Right ventricle myocardium inferior (tissue), 1 donor: ENCODE data around the gene GNA14. TPM values are rescaled to one million over a fixed set of nuclear protein-coding genes. Genes with fewer than 3 reads are reported as not detected.
"Not testable (repeated sequence)": the region's sequence is repeated elsewhere in the genome, so short reads cannot be mapped to it uniquely, and the experiment has no call there.

Experiments
- ATAC-seq: fragments of 200-7000 bp; cut with Tn5 transposase; one replicate; pipeline ENCODE4 v1.9.1; 2020; ENCODE audit warnings: mild to moderate bottlenecking, moderate library complexity
- DNase-seq: peaks from one replicate; pipeline ENCODE4 v3.0.0; 2021; ENCODE audit errors: missing footprints
- intact Hi-C: fragments of 100-400 bp; cut with DNase I; formaldehyde crosslinking; loops from one replicate; pipeline ENCODE4 v1.11.0; 2022
- total RNA-seq: library from RNA; stranded (reverse); fragmentation: NEBNext Ultra II Directional; extraction: Animal tissue kit (Norgen Biotek cat#: 25700); gene quantifications from one replicate; pipeline ENCODE4 v1.2.1, GENCODE V29; 2021
- donor health status: DM: no; HTN: yes; CAD: no; lungs with severe emphysema.

The GNA14 gene
- total RNA-seq, 1 donor from 2014 or later, result 2.6 TPM

DNA sequence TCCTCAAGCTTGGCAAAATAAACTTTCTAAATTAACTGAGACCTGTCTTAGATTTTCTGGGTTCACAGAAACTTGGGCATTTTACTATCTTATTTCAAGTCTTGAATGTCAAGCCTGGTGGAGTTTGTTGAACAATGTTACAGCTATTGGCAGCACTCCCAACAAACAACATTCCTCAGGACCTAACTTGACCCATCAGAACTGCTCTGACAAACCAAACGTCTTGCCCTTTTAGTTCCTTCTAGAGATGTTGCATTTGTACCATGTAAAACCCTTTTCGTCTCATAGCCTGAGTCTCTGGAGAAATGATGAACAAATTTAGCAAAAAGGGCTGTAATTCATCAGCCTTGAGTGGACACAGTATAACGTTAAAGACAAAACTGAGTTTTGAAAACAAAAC is 51.1 kb downstream of the GNA14 start:
- intact Hi-C loops, result loop anchor here (5.0 kb wide), 3 partner anchors 50 to 140 kb away; partner anchors contain the start of gene GNA14
- DNase-seq (no peak), ATAC-seq (peak; percentile 57)

DNA sequence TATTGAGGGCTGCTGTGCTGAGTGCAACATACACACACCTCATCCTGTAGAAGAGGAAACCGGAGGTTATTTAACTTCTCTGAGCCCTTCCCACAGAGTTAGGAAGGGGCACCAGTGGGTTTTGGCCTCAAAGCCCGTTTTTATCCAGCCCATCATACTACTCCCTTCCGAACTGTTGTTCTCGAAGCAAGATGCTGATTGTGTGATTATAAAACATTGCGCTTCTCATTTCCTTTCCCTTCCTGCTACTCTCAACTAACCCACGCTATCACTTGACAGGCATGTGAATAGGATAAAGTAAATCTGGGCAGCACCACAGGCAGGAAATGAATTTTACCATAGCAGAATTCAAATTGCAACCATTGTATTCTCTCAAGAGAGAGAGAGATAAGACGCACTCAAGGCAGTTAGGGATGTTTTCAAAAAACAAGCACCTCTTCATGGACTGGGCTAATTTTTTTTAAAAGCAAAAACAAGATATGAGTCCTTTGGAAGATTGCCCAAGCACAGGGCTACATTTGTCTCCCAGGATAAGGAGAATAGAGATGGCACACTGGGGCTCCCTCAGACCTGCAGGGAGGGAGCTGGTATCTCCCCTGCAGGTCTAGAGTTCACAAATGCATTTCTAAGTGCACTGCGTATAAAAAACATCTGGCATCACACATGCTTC is 52.6 kb downstream of the GNA14 start:
- DNase-seq (no peak), ATAC-seq (peak; percentile 21)
- intact Hi-C loops, result loop anchor here (5.0 kb wide), 3 partner anchors 52 to 138 kb away; partner anchors contain the start of gene GNA14

DNA sequence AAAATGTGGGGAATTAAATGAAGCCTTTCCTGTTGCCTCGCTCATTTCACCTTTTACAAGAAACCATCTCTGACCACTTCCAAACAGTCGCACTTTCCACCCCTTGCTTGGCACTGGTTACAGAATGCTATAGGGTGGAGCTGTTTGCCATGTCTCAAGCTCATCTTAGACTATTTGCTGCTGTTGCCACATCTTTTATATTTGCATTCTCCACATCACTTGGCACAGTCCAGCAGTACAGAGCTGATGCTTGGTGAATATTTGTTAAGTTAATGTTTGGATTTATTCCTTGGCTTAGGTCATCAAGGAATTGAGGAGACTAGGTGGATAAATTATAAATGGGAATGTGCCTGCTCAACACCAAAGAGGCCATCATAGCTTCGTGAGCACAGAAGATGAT is 53.2 kb downstream of the GNA14 start:
- ATAC-seq (no peak), DNase-seq (no peak)
- intact Hi-C loops, result loop anchor here (5.0 kb wide), 3 partner anchors 52 to 138 kb away; partner anchors contain the start of gene GNA14

DNA sequence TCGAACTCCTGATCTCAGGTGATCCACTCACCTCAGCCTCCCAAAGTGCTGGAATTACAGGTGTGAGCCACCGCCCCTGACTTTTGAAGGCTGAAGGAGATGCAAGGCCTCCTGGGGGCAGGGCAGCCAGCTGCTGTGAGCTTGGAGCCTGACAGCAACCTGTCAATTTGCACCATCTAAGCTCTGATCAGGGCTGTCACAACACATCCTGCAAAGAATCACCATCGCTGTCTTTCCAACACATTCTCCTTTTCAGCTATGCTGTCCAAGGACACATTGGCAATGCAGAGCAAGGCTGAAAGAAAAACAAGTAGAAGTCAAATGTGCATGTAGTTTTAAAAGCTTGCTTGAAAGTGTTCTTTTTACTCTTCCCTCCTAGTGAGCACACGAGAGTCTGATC is 54.6 kb downstream of the GNA14 start:
- ATAC-seq (no peak), DNase-seq (no peak)
- intact Hi-C loops, result no loop called here

DNA sequence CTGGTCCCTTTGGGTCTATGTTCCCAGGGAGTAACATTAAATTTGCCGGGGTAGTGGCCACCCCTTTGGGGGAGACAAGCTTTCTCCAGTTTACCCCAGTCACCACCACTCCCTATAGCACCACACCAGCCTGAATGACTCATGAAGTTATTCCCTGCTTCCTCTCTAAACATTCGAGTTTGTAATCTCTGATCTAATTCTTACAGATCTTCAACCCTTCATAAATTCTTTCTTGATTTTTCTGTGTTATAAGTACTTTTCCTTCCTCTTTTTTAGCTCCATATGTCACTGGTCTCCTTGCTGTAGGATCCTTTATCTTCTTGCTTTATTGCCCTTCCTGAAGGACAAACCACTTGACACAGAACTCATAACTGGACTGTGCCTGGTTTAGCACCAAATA is 55.6 kb downstream of the GNA14 start:
- no peak for DNase-seq
- intact Hi-C loops, result no loop called here
- no peak for ATAC-seq

DNA sequence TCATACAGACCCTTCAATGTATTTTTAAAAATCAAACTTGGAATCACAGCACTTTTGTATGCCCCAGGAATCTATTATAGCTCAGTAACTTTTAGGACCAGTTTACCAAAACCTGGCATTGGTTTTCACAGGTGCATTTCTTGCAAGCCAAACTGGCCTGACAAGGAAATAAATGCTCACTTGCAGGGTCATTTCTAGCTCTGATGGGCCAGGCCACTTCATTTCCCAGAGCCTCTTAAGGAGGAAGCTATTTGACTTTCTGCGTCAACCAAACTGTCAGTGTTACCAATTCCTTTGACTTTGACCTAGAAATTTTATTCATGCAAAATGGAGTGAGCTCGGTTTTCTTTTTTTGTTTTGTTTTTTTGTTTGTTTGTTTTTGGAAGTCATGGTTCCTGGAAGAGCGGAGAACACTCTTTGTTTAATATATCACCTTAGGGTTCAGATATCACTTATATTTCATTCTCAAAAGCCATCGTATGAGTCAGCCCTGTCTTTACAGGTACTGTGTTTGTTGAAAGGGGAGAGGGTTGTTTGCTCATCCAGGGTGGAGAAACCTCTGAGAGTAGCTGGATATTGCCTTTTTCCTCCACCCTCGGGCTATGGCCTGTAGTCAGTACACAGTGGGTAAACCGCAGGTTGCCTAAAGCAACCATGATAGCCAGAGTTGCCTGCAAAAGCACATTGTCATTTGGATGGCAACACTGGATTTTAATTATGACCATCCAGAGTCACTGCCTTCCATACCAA is 58.9 kb downstream of the GNA14 start:
- no peak for DNase-seq
- no peak for ATAC-seq
- intact Hi-C loops, result no loop called here

DNA sequence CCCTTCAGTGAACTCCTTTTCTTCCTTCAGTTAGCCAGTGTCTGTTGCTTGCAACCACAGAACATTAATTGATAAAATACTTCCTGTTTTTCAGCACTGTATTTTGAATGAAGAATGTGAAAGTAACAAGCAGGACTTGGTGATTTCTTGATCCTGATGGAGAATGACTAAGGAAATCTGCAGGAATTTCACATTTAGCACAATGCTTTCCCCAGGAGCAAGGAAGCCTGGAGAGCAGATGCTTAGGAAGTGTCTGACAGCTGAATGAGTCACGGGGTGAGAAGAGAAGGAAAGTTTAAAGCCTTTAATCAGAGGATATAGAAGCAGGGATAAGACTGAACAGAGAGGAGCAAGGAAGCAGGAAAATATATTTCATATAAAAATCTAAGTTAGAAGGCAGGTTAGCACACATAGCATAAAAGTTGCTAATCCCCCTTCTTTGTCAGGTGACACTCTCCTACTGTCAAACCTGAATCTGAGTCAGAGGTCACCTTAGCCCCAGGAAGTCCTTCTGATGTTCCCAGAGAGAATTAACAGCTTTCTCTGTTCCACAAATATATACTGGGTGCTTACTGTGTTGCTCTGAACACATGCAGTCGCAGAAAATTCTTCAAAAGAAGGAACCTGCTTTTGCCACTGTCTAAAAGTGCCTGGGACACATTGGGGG is 59.7 kb downstream of the GNA14 start:
- intact Hi-C loops, result no loop called here
- DNase-seq, result no peak
- peak; percentile 44 for ATAC-seq

DNA sequence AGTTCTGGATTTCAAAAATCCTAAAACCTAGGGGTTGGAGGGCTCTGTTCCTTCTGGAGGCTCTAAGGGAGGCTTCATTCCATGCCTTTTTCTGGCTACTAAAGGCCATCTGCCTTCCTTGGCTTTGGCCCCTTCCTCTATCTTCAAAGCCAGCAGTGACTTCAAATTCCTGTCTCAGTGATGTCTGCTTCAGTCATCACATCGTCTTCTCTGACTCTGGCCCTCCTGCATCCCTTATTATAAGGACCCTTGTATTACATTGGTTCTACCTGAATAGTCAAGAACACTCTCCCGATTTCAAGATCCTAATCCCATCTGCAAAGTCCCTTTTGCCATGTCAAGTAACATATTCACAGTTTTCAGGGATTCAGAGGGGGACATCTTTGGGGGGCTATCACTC is 60.3 kb downstream of the GNA14 start:
- intact Hi-C loops, result no loop called here
- no peak for DNase-seq
- ATAC-seq, result no peak

DNA sequence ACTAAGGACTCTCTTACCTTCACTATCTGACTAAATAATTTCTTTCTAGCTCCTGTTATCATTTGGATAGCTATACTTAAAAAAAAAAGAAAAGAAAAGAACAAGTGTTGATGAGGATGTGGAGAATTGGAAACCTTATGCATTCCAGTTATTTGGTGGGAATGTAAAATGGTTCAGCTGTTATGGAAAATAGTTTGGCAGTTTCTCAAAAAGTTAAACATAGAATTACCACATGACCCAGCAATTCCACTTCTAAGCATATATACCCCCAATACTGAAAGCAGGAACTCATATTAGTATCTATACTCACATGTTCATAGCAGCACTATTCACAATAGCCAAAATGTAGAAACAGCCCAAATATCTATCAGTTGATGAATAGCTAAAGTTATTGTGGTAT is 61.1 kb downstream of the GNA14 start:
- DNase-seq, result no peak
- ATAC-seq, result no peak
- intact Hi-C loops, result no loop called here

DNA sequence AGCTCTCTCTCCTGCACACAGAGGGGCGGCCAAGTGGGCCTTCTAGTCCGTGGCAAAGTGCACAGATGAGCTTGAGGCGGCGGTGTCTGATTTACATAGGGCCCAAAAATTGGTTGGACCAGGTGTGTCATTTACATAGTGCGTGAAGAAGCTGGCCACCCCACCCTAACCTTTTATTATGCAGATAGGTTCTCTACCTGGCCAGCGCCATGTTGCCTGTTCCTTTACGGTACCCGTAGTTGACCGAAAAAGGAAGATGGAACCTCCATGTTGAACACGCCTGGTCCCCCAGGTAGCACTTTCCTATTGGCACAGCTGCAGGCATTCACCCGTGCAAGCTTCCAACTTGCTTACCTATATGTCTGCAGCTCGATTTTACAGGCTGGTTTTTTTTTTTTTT is 61.5 kb downstream of the GNA14 start:
- intact Hi-C loops, result no loop called here
- ATAC-seq (no peak), DNase-seq (no peak)

DNA sequence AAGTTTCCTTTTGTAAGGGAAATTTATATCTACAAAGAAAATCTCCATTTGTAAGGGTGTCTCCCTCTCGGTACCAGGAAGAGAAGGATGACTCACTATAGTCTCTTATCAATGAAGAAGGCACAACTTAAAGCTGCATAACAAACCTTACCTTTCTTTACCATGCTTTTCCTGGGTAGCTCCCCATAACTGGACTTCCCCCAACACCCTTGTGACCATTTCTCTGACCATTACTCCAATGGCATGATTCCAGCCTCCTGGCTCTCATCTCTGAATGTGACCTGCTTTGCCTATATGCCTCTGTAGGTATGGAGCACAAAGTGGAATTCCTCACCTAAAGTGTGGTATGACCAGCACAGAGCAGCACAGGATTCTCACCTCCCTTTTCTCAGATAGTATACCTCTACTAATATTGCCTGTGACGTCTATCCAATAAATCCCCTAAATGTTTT is 62.8 kb downstream of the GNA14 start:
- intact Hi-C loops, result no loop called here
- ATAC-seq (no peak), DNase-seq (no peak)

DNA sequence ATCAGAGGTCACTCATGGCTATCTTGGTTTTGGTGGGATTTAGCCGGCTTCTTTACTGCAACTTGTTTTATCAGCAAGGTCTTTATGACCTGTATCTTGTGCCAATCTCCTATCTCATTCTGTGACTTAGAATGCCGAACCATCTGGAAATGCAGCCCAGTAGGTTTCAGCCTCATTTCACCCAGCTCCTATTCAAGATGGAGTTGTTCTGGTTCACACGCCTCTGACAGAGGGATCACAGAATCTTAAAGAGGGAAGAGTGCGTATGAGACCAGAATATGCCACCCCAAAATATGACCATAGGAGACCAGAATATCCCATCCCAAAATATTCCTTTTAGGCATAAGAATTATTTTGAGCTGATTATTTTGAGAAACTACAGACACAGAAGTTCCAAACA is 63.2 kb downstream of the GNA14 start:
- ATAC-seq, intact Hi-C loops, DNase-seq: not testable (repeated sequence)

DNA sequence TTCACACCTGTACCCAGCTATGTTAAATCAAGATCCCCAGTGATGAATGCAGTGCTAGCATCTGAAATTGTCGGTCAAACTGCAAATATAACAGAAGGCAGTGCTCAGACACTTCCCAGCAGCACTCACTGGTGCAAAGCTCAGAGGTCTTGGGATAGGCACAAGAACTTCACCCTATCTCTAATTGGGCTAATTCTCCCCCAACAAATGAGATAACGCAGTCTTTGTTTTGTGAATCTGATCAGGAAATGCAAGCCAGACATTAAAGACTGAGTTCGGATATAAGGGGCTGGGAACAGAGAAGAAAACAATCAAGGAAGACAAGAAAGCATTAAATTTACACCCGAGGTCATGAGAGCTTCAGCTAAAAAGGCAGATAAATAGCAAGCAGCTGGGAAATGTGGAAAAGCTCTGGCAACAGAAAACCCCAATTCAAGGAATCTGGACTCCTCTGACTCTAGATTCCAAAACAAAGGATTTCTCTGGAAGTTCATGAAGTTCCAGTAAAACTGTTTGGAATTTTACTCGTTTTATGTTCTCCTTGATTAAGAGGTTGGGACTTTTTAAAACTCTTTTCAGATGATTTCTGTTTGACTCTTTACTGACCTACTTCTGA is 65.1 kb downstream of the GNA14 start:
- DNase-seq (no peak), ATAC-seq (no peak)
- intact Hi-C loops, result no loop called here

DNA sequence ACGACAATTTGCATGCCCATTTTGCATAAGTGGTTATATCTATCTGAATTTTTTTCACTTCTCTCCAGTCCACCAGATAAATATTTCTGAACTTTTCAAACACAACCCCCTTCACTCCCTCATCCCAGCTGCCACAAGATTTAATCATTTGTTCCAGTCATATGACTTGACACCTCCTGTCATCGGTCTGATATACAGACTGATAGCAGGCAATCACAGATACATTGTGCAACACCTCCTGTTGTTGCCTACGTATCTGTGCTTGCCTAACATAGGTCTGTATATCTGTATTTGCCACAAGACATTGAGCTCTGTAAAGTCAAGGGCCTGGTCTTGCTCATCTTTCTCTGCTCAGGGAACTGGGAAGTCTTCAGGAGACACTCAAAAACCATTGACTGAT is 65.6 kb downstream of the GNA14 start:
- ATAC-seq (no peak), DNase-seq (no peak)
- intact Hi-C loops, result no loop called here

DNA sequence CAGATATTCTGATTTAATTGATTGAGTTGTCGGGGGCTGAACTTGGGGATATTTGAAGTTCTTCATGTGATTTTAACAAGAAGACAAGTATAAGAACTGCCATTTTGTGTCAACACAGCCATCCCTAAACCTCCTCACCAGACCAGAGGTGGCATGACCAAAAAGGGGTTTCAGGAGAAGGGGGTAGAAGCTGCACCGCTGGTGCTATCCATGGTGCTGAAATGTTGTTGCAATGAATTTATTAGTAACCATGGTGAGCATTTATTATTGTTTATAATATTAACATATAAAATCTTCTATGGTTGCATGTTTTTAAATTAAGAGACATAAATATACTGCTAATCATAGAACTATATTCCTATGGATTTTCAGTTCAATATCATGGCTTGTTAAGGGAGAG is 72.3 kb downstream of the GNA14 start:
- ATAC-seq (no peak), DNase-seq (no peak)
- intact Hi-C loops, result no loop called here

DNA sequence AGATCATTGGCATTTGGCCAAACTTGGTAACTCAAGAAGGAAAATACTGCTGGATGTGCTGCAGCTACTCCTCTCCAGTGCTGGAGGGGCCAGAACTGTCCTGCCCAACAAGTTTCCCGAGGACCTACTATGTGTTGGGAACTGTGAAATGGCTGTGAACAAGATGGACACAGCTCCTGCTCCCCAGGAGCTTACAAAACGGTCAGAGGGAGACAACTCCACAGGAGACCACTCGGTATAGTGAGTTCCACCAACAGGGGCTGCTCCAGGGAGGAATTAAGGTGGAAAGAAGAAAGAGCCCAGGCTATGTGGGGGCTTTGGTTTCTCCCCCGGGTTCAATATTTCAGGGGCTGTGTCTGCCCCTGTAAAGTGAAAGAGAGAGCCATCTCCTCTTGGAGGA is 78.8 kb downstream of the GNA14 start:
- DNase-seq, result no peak
- no peak for ATAC-seq
- intact Hi-C loops, result no loop called here

DNA sequence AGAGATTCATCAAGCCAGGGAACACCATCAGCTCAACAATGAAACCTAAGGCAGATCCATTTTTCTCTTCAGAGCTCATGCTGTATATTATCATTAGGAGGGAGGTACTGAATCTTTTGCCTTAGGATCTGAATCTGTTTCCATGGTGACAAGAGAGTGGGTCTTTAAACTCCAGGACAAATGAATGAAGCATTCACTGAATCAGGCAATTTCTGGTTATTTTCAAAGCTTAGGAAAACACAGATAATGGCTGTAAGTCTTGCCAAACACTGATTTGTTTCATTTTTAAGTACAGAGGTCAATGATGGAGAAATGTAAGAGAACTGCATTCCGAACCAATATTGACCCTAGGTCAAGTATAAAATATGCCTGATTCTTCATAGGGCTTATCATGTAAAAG is 84.9 kb downstream of the GNA14 start:
- intact Hi-C loops, result no loop called here
- DNase-seq (no peak), ATAC-seq (no peak)

DNA sequence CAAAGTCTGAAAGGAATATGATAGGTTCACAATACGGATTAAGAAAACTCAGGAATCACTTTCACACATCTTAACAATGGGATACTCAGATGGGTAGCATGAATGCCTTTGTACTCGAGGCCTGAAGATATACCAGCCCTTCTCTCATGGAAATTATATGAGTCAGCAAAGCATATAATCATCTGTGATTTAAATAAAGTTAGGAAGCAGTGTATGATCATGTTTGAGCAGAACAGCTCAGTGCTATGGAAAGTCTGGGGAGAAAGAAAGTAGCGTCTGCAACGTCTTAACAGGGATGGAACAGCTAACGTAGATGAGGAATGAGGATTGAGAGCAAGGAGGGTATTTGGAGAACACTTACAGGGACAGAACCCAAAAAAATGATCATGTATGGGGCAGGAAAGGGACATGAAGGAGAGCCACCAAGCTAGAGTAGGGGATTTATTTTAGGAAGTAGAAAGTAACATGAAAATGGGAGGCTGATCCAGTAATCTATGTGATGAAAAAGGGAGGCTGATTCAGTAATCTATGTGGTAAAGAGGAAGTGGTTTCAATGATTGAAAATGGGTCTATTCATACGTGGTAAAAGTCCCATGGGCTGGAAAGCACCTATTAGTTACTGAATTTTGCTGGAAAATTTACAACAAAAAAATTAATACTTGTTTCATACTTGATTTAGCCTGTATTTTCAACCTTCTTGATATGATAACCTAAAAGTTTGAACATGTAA is 85.9 kb downstream of the GNA14 start:
- intact Hi-C loops, result no loop called here
- DNase-seq (no peak), ATAC-seq (no peak)
